Lower leg skin (tissue), 4 donors: Measurements from ENCODE around the gene SUSD4. TPM values are rescaled to one million over a fixed set of nuclear protein-coding genes. Genes with fewer than 3 reads are reported as not detected.

Experiments
- DNase-seq, 2 donors: peaks; one replicate each; pipeline ENCODE4 v3.0.0-alpha.2; 2019; ENCODE audit warnings: low spot score in 2 of 2
- H3K4me3 ChIP-seq: fragments of 200-600 bp; sonication (generic); 2 replicates; pipeline ENCODE4 v1.5.1; 2017; ENCODE audit warnings: mild to moderate bottlenecking, low read depth; ENCODE audit not compliant: poor library complexity, severe bottlenecking
- POLR2A ChIP-seq, 2 donors: fragments of 450-650 bp; IDR thresholded peaks; one replicate each; pipeline ENCODE4 v1.6.1; 2016 to 2017; ENCODE audit warnings: antibody characterized with exemption in 2 of 2, mild to moderate bottlenecking in 1 of 2, moderate library complexity in 1 of 2
- WGBS, 2 donors: methylation state at CpG; one replicate each; pipeline ENCODE4 v1.1.5; 2018; 5-methylcytosine and 5-hydroxymethylcytosine counted together
- intact Hi-C: fragments of 100-400 bp; cut with DNase I; formaldehyde crosslinking; loops from one replicate; pipeline ENCODE4 v1.15.0; 2023; ENCODE audit warnings: low total_unique reads
- total RNA-seq, 4 donors: library from RNA; depleted of rRNA; stranded (reverse); fragments of >200 nt; gene quantifications; one replicate each; pipeline ENCODE4 v1.1.0, GENCODE V29; 2016
- TF ChIP-seq, protein P1 (sequence below), 3 donors: fragments of 450-650 bp; IDR thresholded peaks; one replicate each; pipeline ENCODE4 v1.5.1; 2016; ENCODE audit warnings: antibody characterized with exemption in 3 of 3, mild to moderate bottlenecking in 3 of 3, moderate library complexity in 2 of 3

Gene SUSD4
- total RNA-seq, 4 donors from 2014 or later = 2.7 to 6.8 (median 3.8) TPM

- DNase-seq = no peak
- no peak overlapping the region for H3K4me3 ChIP-seq
- intact Hi-C loops = no loop called here
- WGBS, 2 donors = 84 to 86% methylated on average over 3 of the region's 3 CpGs
- TF ChIP-seq, protein P1, sequence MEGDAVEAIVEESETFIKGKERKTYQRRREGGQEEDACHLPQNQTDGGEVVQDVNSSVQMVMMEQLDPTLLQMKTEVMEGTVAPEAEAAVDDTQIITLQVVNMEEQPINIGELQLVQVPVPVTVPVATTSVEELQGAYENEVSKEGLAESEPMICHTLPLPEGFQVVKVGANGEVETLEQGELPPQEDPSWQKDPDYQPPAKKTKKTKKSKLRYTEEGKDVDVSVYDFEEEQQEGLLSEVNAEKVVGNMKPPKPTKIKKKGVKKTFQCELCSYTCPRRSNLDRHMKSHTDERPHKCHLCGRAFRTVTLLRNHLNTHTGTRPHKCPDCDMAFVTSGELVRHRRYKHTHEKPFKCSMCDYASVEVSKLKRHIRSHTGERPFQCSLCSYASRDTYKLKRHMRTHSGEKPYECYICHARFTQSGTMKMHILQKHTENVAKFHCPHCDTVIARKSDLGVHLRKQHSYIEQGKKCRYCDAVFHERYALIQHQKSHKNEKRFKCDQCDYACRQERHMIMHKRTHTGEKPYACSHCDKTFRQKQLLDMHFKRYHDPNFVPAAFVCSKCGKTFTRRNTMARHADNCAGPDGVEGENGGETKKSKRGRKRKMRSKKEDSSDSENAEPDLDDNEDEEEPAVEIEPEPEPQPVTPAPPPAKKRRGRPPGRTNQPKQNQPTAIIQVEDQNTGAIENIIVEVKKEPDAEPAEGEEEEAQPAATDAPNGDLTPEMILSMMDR (IDR thresholded peaks at IDR 0.05) = no peak
These were observed 165.4 kb downstream of the SUSD4 start for GRCh38 chr1:223198628-223198965.

- H3K4me3 ChIP-seq = no peak overlapping the region
- TF ChIP-seq, protein P1 (IDR thresholded peaks at IDR 0.05) = no peak
- DNase-seq = no peak
- intact Hi-C loops = no loop called here
- 64 to 68% methylated on average over 4 of the region's 4 CpGs for WGBS, 2 donors
These were observed 165.9 kb downstream of the SUSD4 start for GRCh38 chr1:223197923-223198627.

DNA sequence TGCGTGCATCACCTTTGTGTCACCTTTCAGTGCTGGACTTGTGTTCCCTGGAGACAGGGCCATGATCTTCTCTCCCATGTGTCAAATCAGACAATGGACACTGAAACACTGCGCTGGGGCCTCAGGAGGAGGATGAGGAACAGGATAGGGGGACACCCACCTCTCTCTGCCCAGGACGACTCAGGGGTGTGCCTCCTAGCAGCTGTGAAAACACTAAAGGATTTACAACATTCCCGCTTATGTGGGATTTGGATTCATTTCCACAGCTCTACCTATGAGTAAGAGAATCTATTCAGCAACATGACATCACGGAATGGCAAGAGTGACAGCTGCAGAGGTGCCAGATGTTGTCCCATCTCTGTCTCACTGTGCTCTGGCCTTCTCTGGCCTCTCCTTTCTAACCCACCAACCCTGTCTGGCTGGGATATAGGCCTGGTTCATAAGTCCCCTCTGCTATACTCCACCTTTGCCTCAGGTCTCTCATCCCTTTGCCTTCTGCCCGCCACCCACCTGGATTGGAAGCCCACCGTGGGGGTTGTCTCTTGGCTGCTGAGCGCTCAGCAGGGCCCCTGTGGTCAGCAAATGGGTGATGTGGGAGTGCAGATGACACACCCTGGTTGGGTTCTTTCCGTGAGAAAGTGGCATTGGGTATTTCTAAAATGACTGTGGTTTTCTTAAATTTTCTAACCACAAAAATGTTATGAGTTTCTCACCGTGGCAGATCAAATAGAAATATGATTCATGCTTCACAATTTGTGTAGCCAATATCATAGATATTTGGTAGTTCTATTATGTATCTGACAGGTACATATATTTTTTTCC is 173.9 kb downstream of the SUSD4 start:
- intact Hi-C loops = no loop called here
- WGBS, 2 donors = 64 to 66% methylated on average over 9 to 10 of the region's 10 CpGs
- no peak overlapping the region for H3K4me3 ChIP-seq
- no peak for DNase-seq
- TF ChIP-seq, protein P1 (IDR thresholded peaks at IDR 0.05) = no peak
- no peak for TF ChIP-seq POLR2A (IDR thresholded peaks at IDR 0.05)

DNA sequence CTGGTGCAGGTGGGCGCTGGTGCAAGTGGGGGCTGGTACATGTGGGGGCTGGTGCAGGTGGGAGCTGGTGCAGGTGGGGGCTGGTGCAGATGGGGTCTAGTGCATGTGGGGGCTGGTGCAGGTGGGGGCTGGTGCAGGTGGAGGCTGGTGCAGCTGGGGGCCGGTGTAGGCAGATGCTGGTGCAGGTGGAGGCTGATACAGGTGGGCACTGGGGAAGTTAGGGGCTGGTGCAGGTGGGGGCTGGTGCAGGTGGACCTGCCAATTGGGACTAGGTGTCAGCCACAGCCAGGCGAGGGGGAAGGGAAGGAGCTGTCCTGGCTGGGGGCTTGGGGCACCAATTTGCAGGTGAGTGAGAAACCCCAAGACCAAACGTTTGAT is 174.5 kb downstream of the SUSD4 start:
- H3K4me3 ChIP-seq = no peak overlapping the region
- no peak for DNase-seq
- 70 to 81% methylated on average over 3 to 4 of the region's 4 CpGs for WGBS, 2 donors
- TF ChIP-seq, protein P1 (IDR thresholded peaks at IDR 0.05) = no peak
- no peak for TF ChIP-seq POLR2A (IDR thresholded peaks at IDR 0.05)
- intact Hi-C loops = no loop called here

- H3K4me3 ChIP-seq = no peak overlapping the region
- TF ChIP-seq, protein P1 (IDR thresholded peaks at IDR 0.05) = no peak
- no peak for TF ChIP-seq POLR2A (IDR thresholded peaks at IDR 0.05)
- 84% methylated on average over 5 of the region's 5 CpGs for WGBS, 2 donors
- DNase-seq = no peak
- intact Hi-C loops = no loop called here
These were observed 175.2 kb downstream of the SUSD4 start for GRCh38 chr1:223188618-223189356.
